HG02970 (cell line): ENCODE measurements around the gene STARD4.

Experiments used
- ATAC-seq: cut with Tn5 transposase; IDR thresholded peaks from one replicate; pipeline ENCODE4 v1.9.1; 2021; ENCODE audit warnings: mild to moderate bottlenecking, moderate library complexity, moderate number of reproducible peaks; ENCODE audit not compliant: unreplicated experiment, low FRiP score

STARD4 gene

GRCh38 chr5:111478898-111479297 lies 33.4 kb downstream of the STARD4 start:
- no peak for ATAC-seq

DNA sequence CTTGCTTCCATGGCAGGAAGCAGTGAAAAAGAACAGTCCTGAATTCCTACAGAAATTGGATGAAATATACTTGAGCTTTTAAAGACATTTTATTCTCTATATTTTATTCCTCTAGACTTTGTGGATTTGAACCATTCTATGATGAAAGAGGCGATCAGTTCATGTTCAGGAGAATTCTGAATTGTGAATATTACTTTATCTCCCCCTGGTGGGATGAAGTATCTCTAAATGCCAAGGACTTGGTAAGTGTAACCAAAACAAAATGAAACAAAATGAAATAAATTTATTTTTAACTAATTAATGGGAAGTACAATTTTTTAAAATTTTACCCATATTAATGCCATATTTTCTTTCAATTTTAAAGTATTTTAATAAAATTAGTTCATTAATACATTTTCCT lies 34.1 kb downstream of the STARD4 start:
- ATAC-seq, result no peak

DNA sequence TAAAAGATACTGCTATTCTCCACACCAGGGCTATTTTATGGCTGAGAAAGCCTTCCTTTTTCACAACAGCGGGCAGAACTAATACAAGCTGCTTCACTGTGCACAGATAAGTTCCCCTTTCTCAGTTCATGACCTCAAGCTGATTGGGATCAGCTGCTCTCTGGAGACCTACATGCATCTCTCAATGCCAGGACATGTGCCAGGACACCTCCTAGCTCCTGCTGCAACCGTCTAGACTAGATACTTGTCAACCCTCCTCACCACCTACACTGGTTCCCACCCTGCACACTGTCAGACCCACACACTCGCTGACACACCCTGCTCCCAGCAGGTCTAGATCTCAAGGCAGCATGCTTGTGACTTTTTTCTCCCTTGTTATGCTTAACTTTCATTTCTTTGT lies 39.8 kb downstream of the STARD4 start:
- no peak for ATAC-seq

- no peak for ATAC-seq
These were observed 40.2 kb downstream of the STARD4 start for GRCh38 chr5:111472096-111472495.

DNA sequence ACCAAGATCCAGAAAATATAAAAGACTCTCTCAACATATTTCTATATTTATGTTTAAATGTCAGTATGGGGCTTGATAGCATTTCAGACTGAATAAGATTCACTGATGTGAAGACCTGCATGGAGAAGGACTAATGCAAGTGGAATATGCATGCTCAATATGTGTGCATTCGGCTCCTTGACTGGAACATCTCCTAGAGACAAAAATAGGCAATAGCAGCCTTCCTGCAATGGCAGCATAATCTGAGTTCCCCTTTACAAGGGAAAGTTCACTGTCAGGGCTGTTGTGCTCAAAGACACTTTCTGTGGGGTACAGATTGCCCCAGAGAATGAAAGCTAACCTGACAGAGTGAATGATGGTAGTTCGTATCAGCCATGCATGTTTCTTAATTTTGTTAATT lies 42.4 kb downstream of the STARD4 start:
- no peak for ATAC-seq

GRCh38 chr5:111469293-111469896 lies 42.9 kb downstream of the STARD4 start:
- ATAC-seq, result no peak

DNA sequence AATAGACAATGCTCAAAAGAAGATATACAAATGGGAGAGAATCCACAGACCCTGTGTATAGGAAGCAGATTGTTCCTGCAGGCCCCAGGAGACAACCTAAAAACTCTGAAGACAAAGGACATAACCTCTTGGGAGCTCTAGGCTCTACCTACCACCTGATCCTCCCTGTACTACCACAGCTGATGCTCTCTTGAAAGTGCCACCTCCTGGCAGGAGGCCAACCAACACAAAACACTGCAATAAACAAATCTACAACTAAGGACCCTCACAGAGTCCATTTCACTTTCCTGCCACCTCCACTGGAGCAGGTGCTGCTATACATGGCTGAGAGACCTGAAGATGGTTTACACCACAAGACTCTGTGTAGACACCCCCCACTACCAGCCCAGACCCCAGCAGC lies 49.0 kb downstream of the STARD4 start:
- no peak for ATAC-seq

DNA sequence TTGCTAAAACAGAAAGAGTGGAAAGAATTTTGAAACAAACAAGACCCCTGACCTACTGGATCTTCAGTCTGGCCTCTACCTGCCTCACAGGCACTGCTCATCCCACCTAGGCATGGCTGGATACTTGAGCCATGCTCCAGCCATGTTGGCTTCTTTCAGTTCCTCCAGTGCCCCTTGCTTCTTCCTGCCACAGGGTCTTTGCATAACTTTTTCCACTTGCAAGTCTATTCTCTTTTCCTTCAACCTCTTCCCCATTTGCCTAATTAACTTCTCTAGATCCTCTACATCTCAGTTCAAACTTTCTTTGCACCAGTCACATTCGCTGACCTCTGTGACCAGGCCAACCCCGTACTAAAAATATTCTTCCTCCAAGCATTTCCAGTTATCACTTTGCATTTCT lies 50.4 kb downstream of the STARD4 start:
- no peak for ATAC-seq

DNA sequence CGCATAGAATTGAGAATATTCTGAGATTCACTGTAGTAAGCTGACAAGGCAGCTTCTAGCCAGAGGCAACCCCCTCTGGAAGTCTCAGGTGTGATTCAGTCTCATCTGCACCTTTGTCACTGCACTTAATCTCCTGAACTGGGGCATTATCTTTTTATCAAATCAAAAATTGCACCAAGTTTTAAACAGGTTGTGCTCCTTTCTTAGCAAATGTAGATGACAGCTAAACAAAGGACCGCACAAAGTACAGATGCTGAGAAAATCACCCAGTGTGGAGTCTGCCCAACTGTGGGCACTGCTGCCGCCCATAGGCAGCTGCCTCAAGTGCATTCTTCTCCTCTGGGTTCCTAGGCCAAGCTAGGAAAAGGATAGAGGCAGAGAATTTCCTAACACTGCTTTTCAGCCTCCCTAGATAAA lies 51.1 kb downstream of the STARD4 start:
- no peak for ATAC-seq

DNA sequence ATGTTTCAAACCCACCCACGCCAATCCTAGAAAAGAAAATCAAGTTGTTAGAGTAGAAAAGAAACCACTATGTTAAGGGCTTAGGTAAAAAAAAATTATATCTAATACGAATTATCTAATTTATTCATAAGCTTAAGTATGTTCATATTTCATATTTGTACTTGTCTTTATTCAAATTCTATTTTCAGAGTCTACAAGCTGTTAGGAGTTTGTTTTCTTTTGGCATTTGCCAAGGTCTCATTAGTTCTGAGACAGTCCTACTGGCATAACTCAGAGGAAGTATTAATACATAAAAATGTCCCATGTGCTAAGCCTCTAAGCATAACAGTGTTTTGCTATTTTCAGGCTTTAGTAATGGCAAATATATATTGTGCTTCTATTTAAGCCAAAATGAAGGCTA lies 57.6 kb downstream of the STARD4 start:
- ATAC-seq, result no peak

DNA sequence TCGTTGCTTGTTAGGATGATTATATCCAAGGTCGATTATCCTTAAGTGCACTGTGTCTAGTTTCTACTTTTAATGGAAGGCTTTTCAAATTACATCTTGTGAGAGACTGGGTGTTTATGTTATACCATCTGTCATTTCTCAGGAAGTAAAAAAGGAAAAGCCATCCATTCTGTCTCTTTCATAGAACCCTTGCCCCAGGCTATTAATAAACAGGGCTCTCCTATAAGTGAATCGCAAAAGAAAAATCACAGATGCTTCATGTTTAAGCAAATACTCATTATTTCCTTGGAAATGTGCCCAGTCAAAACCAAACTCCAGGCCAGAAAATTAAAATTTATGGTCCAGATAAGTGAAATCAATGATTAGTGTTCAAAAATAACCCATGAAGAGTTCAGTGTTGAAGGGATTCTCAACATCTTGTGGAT lies 58.1 kb downstream of the STARD4 start:
- ATAC-seq, result no peak

DNA sequence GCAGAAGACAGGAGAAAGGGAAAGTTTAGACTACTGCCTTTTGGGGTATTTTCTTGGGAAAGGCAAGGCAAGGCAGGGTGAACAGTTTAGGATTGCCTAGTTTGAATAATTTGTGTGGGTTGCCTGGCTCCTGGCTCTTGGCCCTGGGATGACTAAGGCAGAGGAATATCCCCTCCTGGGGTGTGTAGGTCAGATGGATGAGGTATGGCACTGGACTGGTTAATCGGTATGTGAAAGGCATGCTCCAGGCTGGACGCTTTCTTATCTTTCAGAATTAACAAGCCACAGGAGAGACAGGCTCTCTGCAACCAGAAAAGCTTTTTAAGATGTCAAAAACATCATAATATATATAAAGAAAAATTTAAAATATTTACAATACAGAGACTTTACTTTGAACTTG lies 58.6 kb downstream of the STARD4 start:
- no peak for ATAC-seq

DNA sequence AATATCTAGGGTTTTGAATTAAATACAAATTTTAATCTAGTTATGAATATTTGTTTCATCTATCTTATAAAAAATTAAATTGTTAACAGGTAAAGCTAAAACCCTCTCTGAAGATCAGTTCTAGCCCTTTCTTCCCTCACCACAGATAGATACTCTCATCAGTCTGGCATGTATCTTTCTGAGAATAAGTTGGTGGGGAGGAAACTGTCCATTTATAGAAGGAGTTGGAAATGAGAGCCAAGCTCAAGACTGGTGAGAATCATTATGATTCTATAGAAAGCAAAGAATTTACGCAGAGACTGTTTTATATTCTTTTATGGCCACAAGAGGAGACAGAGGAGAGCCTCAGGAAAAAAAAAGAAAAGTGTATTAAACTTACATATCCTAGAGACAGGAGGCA lies 59.0 kb downstream of the STARD4 start:
- ATAC-seq, result no peak

DNA sequence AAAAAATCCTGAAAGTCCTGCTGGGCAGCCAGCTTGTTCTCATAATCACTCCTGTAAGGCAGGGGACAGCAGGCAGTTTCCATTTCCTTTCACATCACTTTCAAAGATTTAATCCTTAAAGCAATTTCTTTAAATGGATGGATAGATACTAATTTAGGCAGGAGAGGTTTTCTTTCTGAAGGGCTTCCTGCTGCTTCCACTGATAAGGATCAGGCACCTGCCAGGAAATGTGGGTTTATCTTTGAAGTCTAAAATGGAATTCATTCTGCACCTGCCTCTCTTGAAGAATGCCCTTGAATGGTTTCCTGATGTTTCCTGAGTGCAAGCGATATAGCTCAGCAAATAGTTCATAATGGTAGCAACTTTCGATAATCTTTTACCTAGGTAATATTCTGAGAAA lies 64.5 kb downstream of the STARD4 start:
- ATAC-seq, result no peak

- ATAC-seq, result no peak
These were observed 65.2 kb downstream of the STARD4 start for GRCh38 chr5:111447099-111447498.
